GM13976 (cell line): ENCODE data around the gene TSHZ3.

ENCODE experiments used
- DNase-seq: peaks from one replicate; pipeline ENCODE4 v3.0.0; 2012; ENCODE audit warnings: low spot score
- CTCF ChIP-seq: IDR thresholded peaks from 2 replicates; pipeline ENCODE4 v1.5.1; 2012; ENCODE audit warnings: borderline replicate concordance, mild to moderate bottlenecking; ENCODE audit not compliant: insufficient read depth; ENCODE audit errors: extremely low read depth, missing control alignments, control extremely low read depth
- in situ Hi-C: fragments of 300-500 bp; cut with MboI; formaldehyde crosslinking; loops from one replicate; pipeline ENCODE4 v1.12.0; 2022; ENCODE audit warnings: low sequenced_read_pairs, mixed read lengths, inconsistent platforms; ENCODE audit not compliant: unreplicated experiment

TSHZ3 gene

DNA sequence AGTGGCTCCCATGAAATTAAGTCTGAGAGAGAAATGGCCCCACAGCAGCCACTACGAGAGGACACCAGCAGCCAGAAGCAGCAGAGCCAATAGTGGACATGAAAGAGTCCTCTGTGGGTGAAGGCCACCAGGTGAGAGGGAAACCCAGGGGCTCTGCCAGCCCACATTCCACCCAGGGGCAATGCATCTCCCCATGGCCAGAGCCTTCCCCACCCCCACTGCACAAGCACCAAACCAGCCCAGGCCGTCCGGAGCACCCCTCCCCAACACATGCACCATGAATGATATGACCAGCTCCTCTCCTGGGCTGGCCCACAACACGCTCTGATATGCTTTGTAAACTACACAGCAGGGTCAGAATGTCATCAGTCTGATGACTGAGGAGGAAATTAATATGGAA, 66.9 kb downstream of the TSHZ3 start:
- DNase-seq, result no peak
- in situ Hi-C loops, result no loop called here
- no peak for TF ChIP-seq CTCF

DNA sequence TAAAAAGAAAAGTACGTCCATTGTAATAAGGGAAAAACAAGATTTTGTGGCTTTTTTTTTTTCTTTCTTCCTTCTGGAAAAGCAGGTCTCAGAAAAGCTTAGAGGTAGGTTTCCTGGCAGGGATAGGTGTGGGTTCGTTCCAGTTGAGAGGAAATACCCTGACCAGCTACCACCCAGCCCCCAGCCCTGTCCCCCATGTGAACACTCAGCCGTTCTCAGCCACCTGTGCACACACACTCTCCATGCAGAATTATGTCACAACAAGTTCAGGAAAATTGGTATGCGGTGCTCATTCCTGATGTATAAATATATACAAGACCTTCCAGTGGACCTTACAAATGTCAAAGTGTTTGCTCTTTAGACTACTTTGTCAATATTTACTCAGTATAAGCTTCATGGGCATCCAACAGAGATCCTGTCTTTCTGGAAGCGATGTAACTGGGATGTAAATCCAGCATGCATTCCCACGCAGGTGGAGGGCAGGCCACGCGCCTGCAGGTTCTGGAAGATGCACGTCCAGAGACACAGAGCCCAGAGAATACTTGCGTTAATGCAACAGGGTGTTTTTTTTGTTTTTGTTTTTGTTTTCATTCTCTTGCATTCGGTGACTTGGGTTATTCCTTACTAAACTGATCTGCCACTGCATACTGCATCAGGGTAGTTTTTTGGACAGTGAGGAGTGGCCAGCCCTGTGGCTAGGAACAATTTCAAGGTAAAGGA, 68.8 kb downstream of the TSHZ3 start:
- no peak for DNase-seq
- TF ChIP-seq CTCF, result no peak
- in situ Hi-C loops, result no loop called here

DNA sequence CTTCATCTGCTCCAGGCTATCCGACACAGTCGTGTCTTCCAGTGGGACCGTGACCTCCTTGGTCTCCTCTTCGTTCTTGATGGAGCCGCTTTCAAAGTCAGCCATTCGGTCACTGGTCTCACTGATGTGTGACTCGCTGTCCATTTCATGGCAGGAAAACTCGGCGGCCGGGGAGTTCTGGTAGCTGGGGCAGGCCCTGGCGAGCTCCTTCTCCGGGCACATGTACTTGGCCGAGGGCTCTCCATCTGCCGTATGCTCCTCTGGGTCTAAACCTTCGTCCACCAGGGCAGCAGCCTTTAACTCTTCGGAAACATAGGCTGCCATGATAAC, 69.8 kb downstream of the TSHZ3 start:
- DNase-seq, result no peak
- in situ Hi-C loops, result no loop called here
- no peak for TF ChIP-seq CTCF

DNA sequence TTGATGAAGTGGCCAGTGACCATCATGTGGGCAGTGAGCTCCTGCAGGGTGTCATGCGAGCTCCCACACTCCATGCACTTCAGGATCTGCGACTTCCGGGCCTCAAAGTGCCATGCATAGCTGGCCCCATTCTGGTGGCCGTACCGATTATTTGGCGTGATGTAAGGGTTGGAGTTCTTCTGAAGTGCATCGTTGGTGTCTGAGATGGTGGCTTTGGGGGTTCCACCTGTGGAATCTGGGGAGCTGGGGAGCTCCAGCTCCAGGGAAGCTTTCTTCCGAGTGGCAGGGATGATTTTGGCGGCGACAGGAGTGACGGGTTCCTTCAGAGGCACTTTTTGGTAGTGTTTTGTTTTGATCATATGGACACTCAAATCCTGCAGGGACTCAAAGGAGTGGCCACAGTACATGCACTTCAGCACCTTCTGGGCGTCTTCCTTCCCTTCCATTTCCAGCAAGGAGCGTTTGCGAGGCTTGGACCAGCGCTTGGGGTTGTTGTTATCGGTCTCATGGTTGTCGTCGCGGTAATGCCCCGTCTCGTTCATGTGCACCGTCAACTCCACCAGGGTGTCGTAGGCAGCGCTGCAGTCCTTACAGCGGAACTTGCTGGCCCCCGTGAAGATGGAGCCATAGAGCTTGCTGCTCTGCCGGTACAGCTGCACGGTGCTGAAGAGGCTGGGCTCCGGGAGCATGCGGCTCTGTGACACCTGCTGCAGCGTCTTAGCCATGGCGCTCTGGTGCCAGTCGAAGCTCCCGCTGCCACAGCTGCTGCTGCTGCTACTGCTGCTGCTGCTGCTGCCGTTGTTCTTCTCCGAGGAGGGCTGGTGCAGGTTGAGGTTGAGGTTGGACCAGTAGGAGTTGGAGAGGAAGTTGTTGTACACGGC, 70.4 kb downstream of the TSHZ3 start:
- DNase-seq, result no peak
- no peak for TF ChIP-seq CTCF
- in situ Hi-C loops, result no loop called here

DNA sequence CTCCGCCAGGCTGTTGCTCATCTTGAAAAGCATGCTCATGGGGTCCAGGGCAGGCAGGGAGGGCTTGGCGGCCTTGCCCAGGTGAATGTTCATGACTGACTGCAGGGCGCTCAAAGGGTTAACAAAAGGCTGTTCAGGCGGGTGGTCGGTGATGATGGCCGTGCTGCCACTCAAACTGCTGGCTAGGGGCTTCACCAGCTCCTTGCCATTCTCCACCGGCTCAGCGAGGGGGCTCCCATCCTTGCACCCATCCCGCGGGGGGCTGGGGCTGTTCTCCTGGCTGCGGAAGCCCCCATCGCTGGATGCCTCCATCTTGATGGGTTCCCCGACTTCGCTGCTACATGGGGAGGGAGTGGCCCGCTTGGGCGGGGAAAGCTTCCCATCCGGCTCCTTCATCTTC, 71.7 kb downstream of the TSHZ3 start:
- no peak for TF ChIP-seq CTCF
- DNase-seq, result no peak
- in situ Hi-C loops, result no loop called here

GRCh38 chr19:31276831-31277230, 72.4 kb downstream of the TSHZ3 start:
- in situ Hi-C loops, result no loop called here
- TF ChIP-seq CTCF, result no peak
- DNase-seq, result no peak
